Measurements from ENCODE around the gene THPO. TPM values are rescaled to one million over a fixed set of nuclear protein-coding genes. Genes with fewer than 3 reads are reported as not detected.
A peak's percentile ranks its signal among the peaks of the same experiment; 100 is the strongest.

Gene THPO
- total RNA-seq, 1 experiment from 2014 or later = 1.6 TPM

DNA sequence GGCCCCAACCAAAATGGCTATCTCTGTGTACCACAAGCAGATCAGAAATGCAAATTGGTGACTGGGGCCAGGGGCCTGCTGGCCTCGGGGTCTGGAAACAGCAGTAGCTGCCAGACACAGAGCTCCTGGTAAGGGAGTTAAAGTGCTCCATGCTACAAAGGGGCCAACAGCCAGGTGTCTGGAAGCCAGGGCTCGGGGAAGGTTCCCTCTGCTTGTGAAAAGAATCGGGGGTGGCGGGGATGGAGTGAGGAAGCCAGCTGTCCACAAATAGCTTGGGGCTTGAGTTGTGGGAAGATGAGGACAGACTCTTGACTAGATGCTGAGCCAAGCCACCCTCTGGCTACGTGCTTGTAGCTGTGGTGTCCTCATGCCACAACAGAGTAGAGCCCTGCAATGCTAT is 41.2 kb upstream of the THPO start:
- BruUV-seq (replicated peaks) = no TSS peak
- Histone ChIP-seq H3K4me1 (peaks cover 11% of the 10 kb centered on the region), H3K4me3 (ENCODE audit: low read depth, low read length) (no peak overlapping the region), H3K9me3 (no peaks in the 10 kb centered on the region), H3K27me3 (replicated peaks; ENCODE audit: control insufficient read depth, insufficient read depth, low read length) (no peaks in the 10 kb centered on the region), H3K36me3 (ENCODE audit: control insufficient read depth, insufficient read depth, low read length) (no peaks in the 10 kb centered on the region)
- Mint-ChIP-seq H3K27ac (ENCODE audit: unreplicated experiment) (no peak overlapping the region), H3K4me3 (ENCODE audit: unreplicated experiment) (no peak overlapping the region), H3K27me3 (ENCODE audit: insufficient read depth, unreplicated experiment) (no peaks in the 10 kb centered on the region), H3K9me3 (ENCODE audit: unreplicated experiment) (peaks cover 11% of the 10 kb centered on the region), H3K4me1 (ENCODE audit: low read depth, unreplicated experiment) (no peaks in the 10 kb centered on the region), H3K36me3 (ENCODE audit: insufficient read depth, unreplicated experiment) (no peaks in the 10 kb centered on the region)
- POLR2A ChIA-PET = no interaction called here
- no peak for DNase-seq
- TF ChIP-seq, protein P1, sequence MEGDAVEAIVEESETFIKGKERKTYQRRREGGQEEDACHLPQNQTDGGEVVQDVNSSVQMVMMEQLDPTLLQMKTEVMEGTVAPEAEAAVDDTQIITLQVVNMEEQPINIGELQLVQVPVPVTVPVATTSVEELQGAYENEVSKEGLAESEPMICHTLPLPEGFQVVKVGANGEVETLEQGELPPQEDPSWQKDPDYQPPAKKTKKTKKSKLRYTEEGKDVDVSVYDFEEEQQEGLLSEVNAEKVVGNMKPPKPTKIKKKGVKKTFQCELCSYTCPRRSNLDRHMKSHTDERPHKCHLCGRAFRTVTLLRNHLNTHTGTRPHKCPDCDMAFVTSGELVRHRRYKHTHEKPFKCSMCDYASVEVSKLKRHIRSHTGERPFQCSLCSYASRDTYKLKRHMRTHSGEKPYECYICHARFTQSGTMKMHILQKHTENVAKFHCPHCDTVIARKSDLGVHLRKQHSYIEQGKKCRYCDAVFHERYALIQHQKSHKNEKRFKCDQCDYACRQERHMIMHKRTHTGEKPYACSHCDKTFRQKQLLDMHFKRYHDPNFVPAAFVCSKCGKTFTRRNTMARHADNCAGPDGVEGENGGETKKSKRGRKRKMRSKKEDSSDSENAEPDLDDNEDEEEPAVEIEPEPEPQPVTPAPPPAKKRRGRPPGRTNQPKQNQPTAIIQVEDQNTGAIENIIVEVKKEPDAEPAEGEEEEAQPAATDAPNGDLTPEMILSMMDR (IDR thresholded peaks at IDR 0.05; ENCODE audit: insufficient read depth in 1 of 2, low read depth in 1 of 2, low read length in 1 of 2, severe bottlenecking in 1 of 2, unreplicated experiment in 1 of 2) = no peak
- CTCF ChIA-PET = interaction anchor here (0.6 to 1.5 kb wide), 4 partner anchors 47 to 765 kb away, joined by 3 to 7 read pairs (median 4); no protein-coding TSS in a partner anchor
- intact Hi-C loops (cut with micrococcal nuclease; ENCODE audit: unreplicated experiment) = loop anchor here (2.0 kb wide), 1 partner anchor 122 kb away; no protein-coding TSS in a partner anchor

DNA sequence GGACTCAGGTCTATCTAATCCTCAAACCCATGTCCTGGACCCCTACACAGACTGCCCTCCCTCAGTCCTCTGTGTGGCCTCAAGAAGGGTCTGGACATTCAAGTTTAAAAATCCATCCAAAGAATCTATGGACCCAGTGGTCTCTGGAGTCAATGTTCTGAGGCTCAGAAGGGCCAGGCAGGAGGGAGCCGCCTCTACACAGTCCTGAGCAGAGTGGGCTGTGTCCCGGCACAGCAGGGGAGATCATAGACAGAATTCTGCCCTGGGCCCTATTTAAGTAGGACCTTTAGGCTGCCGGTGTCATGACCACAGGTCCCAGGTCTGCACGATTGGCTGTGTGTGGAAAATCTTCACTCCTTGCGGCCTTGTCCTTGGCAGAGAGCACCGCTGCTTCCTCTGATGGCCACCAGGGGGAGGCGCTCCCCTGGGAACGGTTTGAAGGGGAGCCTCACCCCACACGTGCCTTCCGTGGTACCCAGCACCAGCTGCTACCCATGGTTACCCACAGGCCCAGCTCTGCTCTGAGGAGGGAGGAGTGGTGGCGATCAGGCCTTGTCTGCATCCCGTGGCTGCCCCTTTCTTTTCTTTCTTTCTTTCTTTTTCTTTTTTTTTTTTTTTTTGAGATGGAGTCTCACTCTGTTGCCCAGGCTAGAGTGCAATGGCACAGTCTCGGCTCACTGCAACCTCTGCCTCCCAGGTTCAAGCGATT is 39.8 kb upstream of the THPO start:
- Mint-ChIP-seq H3K9me3 (ENCODE audit: unreplicated experiment) (peaks cover 4% of the 10 kb centered on the region), H3K4me3 (ENCODE audit: unreplicated experiment) (no peak overlapping the region), H3K27me3 (ENCODE audit: insufficient read depth, unreplicated experiment) (no peaks in the 10 kb centered on the region), H3K27ac (ENCODE audit: unreplicated experiment) (no peak overlapping the region), H3K36me3 (ENCODE audit: insufficient read depth, unreplicated experiment) (no peaks in the 10 kb centered on the region), H3K4me1 (ENCODE audit: low read depth, unreplicated experiment) (no peaks in the 10 kb centered on the region)
- CTCF ChIA-PET = interaction anchor here (0.7 to 1.0 kb wide), 4 partner anchors 9 to 121 kb away, joined by 3 to 12 read pairs (median 8); no protein-coding TSS in a partner anchor
- Histone ChIP-seq H3K4me1 (peaks cover 11% of the 10 kb centered on the region), H3K4me3 (ENCODE audit: low read depth, low read length) (no peak overlapping the region), H3K27me3 (replicated peaks; ENCODE audit: control insufficient read depth, insufficient read depth, low read length) (no peaks in the 10 kb centered on the region), H3K36me3 (ENCODE audit: control insufficient read depth, insufficient read depth, low read length) (no peaks in the 10 kb centered on the region), H3K9me3 (no peaks in the 10 kb centered on the region)
- no TSS peak for BruUV-seq (replicated peaks)
- DNase-seq = peak; percentile 66 to 71
- TF ChIP-seq, protein P1 (IDR thresholded peaks at IDR 0.05; ENCODE audit: insufficient read depth in 1 of 2, low read depth in 1 of 2, low read length in 1 of 2, severe bottlenecking in 1 of 2, unreplicated experiment in 1 of 2) = peak; percentile 85 to 89
- intact Hi-C loops (cut with micrococcal nuclease; ENCODE audit: unreplicated experiment) = loop anchor here (1.0 to 2.0 kb wide), 4 partner anchors 23 to 123 kb away; no protein-coding TSS in a partner anchor
- POLR2A ChIA-PET = no interaction called here

DNA sequence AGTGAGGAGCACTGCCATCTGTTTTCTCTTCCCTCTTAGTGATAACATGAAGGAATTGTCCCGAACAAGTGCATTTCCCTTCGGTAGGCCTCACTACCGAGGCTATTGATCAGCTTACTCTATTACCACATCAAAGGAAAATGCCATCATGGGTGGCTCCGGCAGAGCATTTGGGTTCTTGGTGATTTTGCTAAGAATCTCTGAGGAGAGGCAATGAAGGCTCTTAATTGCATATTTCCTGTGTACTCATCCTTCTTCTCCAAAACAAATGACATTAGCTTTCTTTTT is 37.1 kb upstream of the THPO start:
- POLR2A ChIA-PET = no interaction called here
- no peak overlapping the region for H3K4me3 ChIP-seq (ENCODE audit: low read depth, low read length)

More for the DNA sequence above, 37.1 kb upstream of the THPO start:
- Mint-ChIP-seq H3K4me3 (ENCODE audit: unreplicated experiment) (no peak overlapping the region), H3K27ac (ENCODE audit: unreplicated experiment) (no peak overlapping the region), H3K4me1 (ENCODE audit: low read depth, unreplicated experiment) (no peaks in the 10 kb centered on the region), H3K27me3 (ENCODE audit: insufficient read depth, unreplicated experiment) (no peaks in the 10 kb centered on the region), H3K9me3 (ENCODE audit: unreplicated experiment) (no peaks in the 10 kb centered on the region), H3K36me3 (ENCODE audit: insufficient read depth, unreplicated experiment) (no peaks in the 10 kb centered on the region)
- H3K27me3 ChIP-seq (replicated peaks; ENCODE audit: control insufficient read depth, insufficient read depth, low read length) = no peaks in the 10 kb centered on the region
- TF ChIP-seq, protein P1 (IDR thresholded peaks at IDR 0.05; ENCODE audit: insufficient read depth in 1 of 2, low read depth in 1 of 2, low read length in 1 of 2, severe bottlenecking in 1 of 2, unreplicated experiment in 1 of 2) = no peak
- peaks cover 11% of the 10 kb centered on the region for H3K4me1 ChIP-seq
- CTCF ChIA-PET = no interaction called here
- H3K9me3 ChIP-seq = no peaks in the 10 kb centered on the region
- BruUV-seq (replicated peaks) = no TSS peak
- no peaks in the 10 kb centered on the region for H3K36me3 ChIP-seq (ENCODE audit: control insufficient read depth, insufficient read depth, low read length)
- DNase-seq = no peak
- intact Hi-C loops (cut with micrococcal nuclease; ENCODE audit: unreplicated experiment) = no loop called here
